Astrocyte of the spinal cord (primary cell): ENCODE results near the gene CERT1.

Experiments used
- DNase-seq: peaks from one replicate; pipeline ENCODE4 v3.0.0; 2011; ENCODE audit warnings: low read depth, low spot score
- H3K4me3 ChIP-seq: 2 replicates; pipeline ENCODE4 v1.5.1; 2011; ENCODE audit warnings: low read depth, mild to moderate bottlenecking, low read length, moderate library complexity
- CTCF ChIP-seq: IDR thresholded peaks from 2 replicates; pipeline ENCODE4 v1.5.1; 2012; ENCODE audit warnings: low read depth, mild to moderate bottlenecking, low read length, inconsistent platforms
- in situ Hi-C: cut with HindIII; loops from 2 replicates; pipeline ENCODE4 v1.10.0; 2017; ENCODE audit warnings: low sequenced_read_pairs

CERT1 gene

GRCh38 chr5:75412111-75412990 lies 99.1 kb downstream of the CERT1 start:
- no peak overlapping the region for H3K4me3 ChIP-seq
- peak; percentile 10 for TF ChIP-seq CTCF
- peak; percentile 67 for DNase-seq
- in situ Hi-C loops, result no loop called here

- TF ChIP-seq CTCF, result no peak
- H3K4me3 ChIP-seq, result no peak overlapping the region
- in situ Hi-C loops, result no loop called here
- DNase-seq, result no peak
These were observed 106.1 kb downstream of the CERT1 start for GRCh38 chr5:75405296-75405695.

GRCh38 chr5:75395277-75395676 lies 116.2 kb downstream of the CERT1 start:
- DNase-seq, result no peak
- TF ChIP-seq CTCF, result no peak
- no peak overlapping the region for H3K4me3 ChIP-seq
- in situ Hi-C loops, result no loop called here

GRCh38 chr5:75389430-75389829 lies 122.0 kb downstream of the CERT1 start:
- TF ChIP-seq CTCF, result no peak
- H3K4me3 ChIP-seq, result no peak overlapping the region
- in situ Hi-C loops, result no loop called here
- DNase-seq, result no peak

- in situ Hi-C loops, result no loop called here
- no peak overlapping the region for H3K4me3 ChIP-seq
- DNase-seq, result no peak
- TF ChIP-seq CTCF, result no peak
These were observed 123.6 kb downstream of the CERT1 start for GRCh38 chr5:75387806-75388205.

- in situ Hi-C loops, result no loop called here
- TF ChIP-seq CTCF, result no peak
- no peak for DNase-seq
- H3K4me3 ChIP-seq, result no peak overlapping the region
These were observed 127.2 kb downstream of the CERT1 start for GRCh38 chr5:75384218-75384617.
